ENCODE results near the gene RAB43. TPM values are rescaled to one million over a fixed set of nuclear protein-coding genes. Genes with fewer than 3 reads are reported as not detected.

RAB43 gene
- total RNA-seq, 2 donors from 2014 or later: 34.5 to 38.1 TPM

GRCh38 chr3:129051871-129052340 lies 69.7 kb downstream of the RAB43 start:
- no peak overlapping the region for H3K4me3 Mint-ChIP-seq
- Histone ChIP-seq H3K4me3 (ENCODE audit: low read length) (no peak overlapping the region), H3K27ac (ENCODE audit: low read depth, low read length) (no peak overlapping the region), H3K4me1 (ENCODE audit: control insufficient read depth, insufficient read depth, low read length) (peaks cover 7% of the 10 kb centered on the region), H3K9me3 (ENCODE audit: control insufficient read depth, low read length) (no peaks in the 10 kb centered on the region), H3K9ac (ENCODE audit: extremely low read depth, low read length, poor library complexity, severe bottlenecking) (no peak overlapping the region), H3K27me3 (ENCODE audit: control insufficient read depth, insufficient read depth, low read length, poor library complexity, severe bottlenecking) (no peaks in the 10 kb centered on the region), H3K36me3 (ENCODE audit: control insufficient read depth, insufficient read depth, low read length) (no peaks in the 10 kb centered on the region)
- TF ChIP-seq, protein P1, sequence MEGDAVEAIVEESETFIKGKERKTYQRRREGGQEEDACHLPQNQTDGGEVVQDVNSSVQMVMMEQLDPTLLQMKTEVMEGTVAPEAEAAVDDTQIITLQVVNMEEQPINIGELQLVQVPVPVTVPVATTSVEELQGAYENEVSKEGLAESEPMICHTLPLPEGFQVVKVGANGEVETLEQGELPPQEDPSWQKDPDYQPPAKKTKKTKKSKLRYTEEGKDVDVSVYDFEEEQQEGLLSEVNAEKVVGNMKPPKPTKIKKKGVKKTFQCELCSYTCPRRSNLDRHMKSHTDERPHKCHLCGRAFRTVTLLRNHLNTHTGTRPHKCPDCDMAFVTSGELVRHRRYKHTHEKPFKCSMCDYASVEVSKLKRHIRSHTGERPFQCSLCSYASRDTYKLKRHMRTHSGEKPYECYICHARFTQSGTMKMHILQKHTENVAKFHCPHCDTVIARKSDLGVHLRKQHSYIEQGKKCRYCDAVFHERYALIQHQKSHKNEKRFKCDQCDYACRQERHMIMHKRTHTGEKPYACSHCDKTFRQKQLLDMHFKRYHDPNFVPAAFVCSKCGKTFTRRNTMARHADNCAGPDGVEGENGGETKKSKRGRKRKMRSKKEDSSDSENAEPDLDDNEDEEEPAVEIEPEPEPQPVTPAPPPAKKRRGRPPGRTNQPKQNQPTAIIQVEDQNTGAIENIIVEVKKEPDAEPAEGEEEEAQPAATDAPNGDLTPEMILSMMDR (conservative IDR thresholded peaks at IDR 0.05): no peak
- WGBS, 2 experiments (ENCODE audit: insufficient coverage in 1 of 2, insufficient read length in 1 of 2): 77 to 89% methylated on average over 4 to 5 of the region's 5 CpGs
- H3K27me3 Mint-ChIP-seq (ENCODE audit: insufficient read depth): peaks cover 13% of the 10 kb centered on the region
- peaks cover 4% of the 10 kb centered on the region for H3K36me3 Mint-ChIP-seq (ENCODE audit: low read depth)
- peak; percentile 48 for DNase-seq
- H3K9me3 Mint-ChIP-seq: peaks cover 7% of the 10 kb centered on the region
- H3K4me1 Mint-ChIP-seq: peaks cover 41% of the 10 kb centered on the region
- H3K27ac Mint-ChIP-seq: peak overlapping the region; percentile 21

DNA sequence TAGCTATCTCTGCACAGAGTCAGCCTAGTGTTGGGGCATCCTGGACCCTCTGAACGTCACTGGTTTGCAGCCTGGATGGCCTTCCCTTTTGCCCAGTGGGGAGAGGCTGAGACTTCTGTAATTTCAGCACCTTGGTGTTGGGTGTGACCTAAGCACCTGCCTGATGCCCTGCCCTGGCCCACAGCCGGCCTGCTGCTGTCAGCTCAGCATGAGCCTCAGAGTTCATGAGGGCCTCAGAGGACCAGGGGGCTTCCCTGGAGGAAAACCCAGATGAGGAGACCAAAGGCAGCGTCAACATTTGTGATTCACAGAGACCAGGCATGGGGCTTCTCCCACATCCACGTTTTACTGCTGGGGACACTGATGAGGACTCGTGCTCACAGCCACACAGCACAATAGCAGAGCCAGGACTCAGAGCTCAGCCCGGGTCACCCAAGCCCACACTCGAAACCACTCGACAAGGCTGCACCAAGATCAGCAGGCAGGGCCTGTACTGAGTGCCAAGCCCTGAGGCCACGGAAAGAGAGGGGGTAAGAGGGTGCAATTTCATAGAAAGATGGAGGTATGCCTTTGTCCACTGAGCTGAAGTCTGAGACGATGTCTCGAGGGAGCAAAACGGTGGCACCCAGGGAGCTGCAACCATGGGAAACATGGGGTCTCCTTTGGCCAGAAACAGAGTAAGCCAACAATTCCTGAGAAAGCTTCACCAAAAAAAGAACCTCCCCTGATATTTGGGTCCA lies 70.9 kb downstream of the RAB43 start:
- TF ChIP-seq, protein P1 (conservative IDR thresholded peaks at IDR 0.05): no peak
- WGBS, 2 experiments (ENCODE audit: insufficient coverage in 1 of 2, insufficient read length in 1 of 2): 90 to 91% methylated on average over 11 to 12 of the region's 12 CpGs
- Mint-ChIP-seq H3K27ac (no peak overlapping the region), H3K4me1 (peaks cover 31% of the 10 kb centered on the region), H3K27me3 (ENCODE audit: insufficient read depth) (peaks cover 19% of the 10 kb centered on the region), H3K9me3 (peaks cover 7% of the 10 kb centered on the region), H3K36me3 (ENCODE audit: low read depth) (peaks cover 4% of the 10 kb centered on the region), H3K4me3 (no peak overlapping the region)
- Histone ChIP-seq H3K27ac (ENCODE audit: low read depth, low read length) (no peak overlapping the region), H3K4me1 (ENCODE audit: control insufficient read depth, insufficient read depth, low read length) (peaks cover 4% of the 10 kb centered on the region), H3K9me3 (ENCODE audit: control insufficient read depth, low read length) (no peaks in the 10 kb centered on the region), H3K4me3 (ENCODE audit: low read length) (no peak overlapping the region), H3K36me3 (ENCODE audit: control insufficient read depth, insufficient read depth, low read length) (no peaks in the 10 kb centered on the region), H3K27me3 (ENCODE audit: control insufficient read depth, insufficient read depth, low read length, poor library complexity, severe bottlenecking) (no peaks in the 10 kb centered on the region), H3K9ac (ENCODE audit: extremely low read depth, low read length, poor library complexity, severe bottlenecking) (no peak overlapping the region)
- peak; percentile 36 for DNase-seq

GRCh38 chr3:129047553-129047839 lies 74.1 kb downstream of the RAB43 start:
- H3K4me3 ChIP-seq (ENCODE audit: low read length): no peak overlapping the region
- H3K9me3 ChIP-seq (ENCODE audit: control insufficient read depth, low read length): no peaks in the 10 kb centered on the region
- Mint-ChIP-seq H3K4me3 (no peak overlapping the region), H3K27me3 (ENCODE audit: insufficient read depth) (peaks cover 35% of the 10 kb centered on the region), H3K36me3 (ENCODE audit: low read depth) (peaks cover 4% of the 10 kb centered on the region), H3K27ac (no peak overlapping the region), H3K9me3 (peaks cover 12% of the 10 kb centered on the region), H3K4me1 (peaks cover 8% of the 10 kb centered on the region)
- H3K27me3 ChIP-seq (ENCODE audit: control insufficient read depth, insufficient read depth, low read length, poor library complexity, severe bottlenecking): no peaks in the 10 kb centered on the region
- TF ChIP-seq, protein P1 (conservative IDR thresholded peaks at IDR 0.05): no peak
- no peaks in the 10 kb centered on the region for H3K36me3 ChIP-seq (ENCODE audit: control insufficient read depth, insufficient read depth, low read length)
- 83 to 89% methylated on average over 2 to 6 of the region's 6 CpGs for WGBS, 2 experiments (ENCODE audit: insufficient coverage in 1 of 2, insufficient read length in 1 of 2)
- DNase-seq: peak; percentile 31
- no peak overlapping the region for H3K9ac ChIP-seq (ENCODE audit: extremely low read depth, low read length, poor library complexity, severe bottlenecking)
- no peak overlapping the region for H3K27ac ChIP-seq (ENCODE audit: low read depth, low read length)
- peaks cover 4% of the 10 kb centered on the region for H3K4me1 ChIP-seq (ENCODE audit: control insufficient read depth, insufficient read depth, low read length)
